HG02588 (cell line): ENCODE data around the gene AGXT.

Experiments used
- ATAC-seq: cut with Tn5 transposase; IDR thresholded peaks from one replicate; pipeline ENCODE4 v1.9.1; 2021; ENCODE audit warnings: mild to moderate bottlenecking, moderate library complexity; ENCODE audit not compliant: unreplicated experiment

The AGXT gene

GRCh38 chr2:240896871-240897692 lies 28.5 kb downstream of the AGXT start:
- no peak for ATAC-seq

GRCh38 chr2:240898108-240898730 lies 29.6 kb downstream of the AGXT start:
- no peak for ATAC-seq

- no peak for ATAC-seq
Observed at GRCh38 chr2:240898731-240899467, 30.3 kb downstream of the AGXT start.

GRCh38 chr2:240899468-240899865 lies 30.8 kb downstream of the AGXT start:
- no peak for ATAC-seq

GRCh38 chr2:240900141-240900860 lies 31.7 kb downstream of the AGXT start:
- ATAC-seq, result no peak

- no peak for ATAC-seq
Observed at GRCh38 chr2:240901986-240902614, 33.5 kb downstream of the AGXT start.

- no peak for ATAC-seq
Observed at GRCh38 chr2:240902615-240903041, 34.0 kb downstream of the AGXT start.

GRCh38 chr2:240903191-240904060 lies 34.8 kb downstream of the AGXT start:
- ATAC-seq, result no peak

- no peak for ATAC-seq
Observed at GRCh38 chr2:240904216-240905175, 35.9 kb downstream of the AGXT start.

GRCh38 chr2:240905176-240905781 lies 36.7 kb downstream of the AGXT start:
- no peak for ATAC-seq

GRCh38 chr2:240906141-240906910 lies 37.7 kb downstream of the AGXT start, which contains the start of gene CROCC2:
Gene CROCC2, plus strand, starts transcription at chr2:240906336. Its CDS starts 178 bp downstream, at chr2:240906514.
- no peak for ATAC-seq

GRCh38 chr2:240906911-240907590 lies 38.4 kb downstream of the AGXT start:
- no peak for ATAC-seq

- no peak for ATAC-seq
Observed at GRCh38 chr2:240909216-240909974, 40.8 kb downstream of the AGXT start.

GRCh38 chr2:240911641-240912265 lies 43.1 kb downstream of the AGXT start:
- no peak for ATAC-seq
